GM18499 (cell line): ENCODE results near the gene TMEM205.
"Not testable (repeated sequence)": the region's sequence is repeated elsewhere in the genome, so short reads cannot be mapped to it uniquely, and the experiment has no call there.

Source experiments
- ATAC-seq: cut with Tn5 transposase; IDR thresholded peaks from one replicate; pipeline ENCODE4 v1.9.1; 2021; ENCODE audit warnings: moderate number of reproducible peaks; ENCODE audit not compliant: insufficient read depth, unreplicated experiment

The TMEM205 gene

DNA sequence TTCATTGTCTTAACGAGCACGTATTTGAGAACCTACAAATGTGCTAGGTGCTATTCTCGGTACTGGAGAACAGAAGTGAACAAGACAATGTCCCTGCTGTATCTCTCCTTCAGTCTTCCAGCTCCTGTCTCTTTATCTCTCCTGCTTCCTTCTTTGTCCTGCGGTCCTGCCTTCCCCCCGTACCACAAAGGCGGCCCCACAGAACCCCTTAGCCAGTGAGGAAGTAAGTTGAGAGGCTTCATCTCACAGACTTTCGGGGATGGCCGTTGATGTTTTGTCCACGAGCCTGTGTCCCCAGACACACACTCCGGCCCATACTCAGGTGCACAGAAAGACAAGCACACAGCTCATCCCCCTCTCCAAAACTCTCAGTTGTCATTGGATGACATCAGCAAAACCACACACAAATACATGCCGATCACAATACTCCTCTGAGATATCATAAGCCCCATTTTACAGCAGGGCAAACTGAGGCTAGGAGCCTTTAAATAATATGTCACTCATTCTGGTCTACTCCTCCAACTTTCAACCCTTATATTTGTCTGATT, 27.9 kb upstream of the TMEM205 start:
- no peak for ATAC-seq

DNA sequence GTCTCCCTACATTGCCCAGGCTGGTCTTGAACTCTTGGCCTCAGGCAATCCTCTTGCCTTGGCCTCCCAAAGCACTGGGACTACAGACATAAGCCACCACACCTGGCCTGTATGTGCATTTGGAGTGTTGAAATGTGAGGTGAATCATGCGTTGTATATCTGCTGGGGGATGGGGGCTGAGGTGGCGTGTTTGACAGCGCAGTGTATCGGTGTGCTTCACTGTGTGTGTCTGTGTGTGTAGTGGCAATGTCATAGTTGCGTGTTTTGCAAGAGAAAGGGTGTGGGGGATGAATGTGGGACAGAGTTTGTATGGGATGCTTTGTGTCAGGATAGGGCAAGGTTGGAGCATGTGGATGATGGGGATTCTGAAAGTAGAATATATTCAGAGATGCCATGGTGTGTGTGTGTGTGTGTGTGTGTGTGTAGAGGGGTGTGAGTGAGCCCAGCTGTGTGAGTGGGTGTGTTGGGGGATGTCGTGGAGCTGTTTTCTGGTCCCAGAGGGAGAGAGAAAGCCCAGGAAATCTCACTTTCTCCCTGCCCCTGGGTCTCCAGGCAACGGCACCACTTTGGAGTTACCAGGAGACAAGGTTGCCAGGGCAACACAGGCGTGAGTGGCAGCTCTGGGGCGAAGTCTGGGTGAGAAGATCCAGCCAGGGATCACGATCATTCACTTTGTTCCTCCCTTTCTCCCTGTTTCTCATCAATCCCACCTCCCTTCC, 27.3 kb upstream of the TMEM205 start:
- no peak for ATAC-seq

DNA sequence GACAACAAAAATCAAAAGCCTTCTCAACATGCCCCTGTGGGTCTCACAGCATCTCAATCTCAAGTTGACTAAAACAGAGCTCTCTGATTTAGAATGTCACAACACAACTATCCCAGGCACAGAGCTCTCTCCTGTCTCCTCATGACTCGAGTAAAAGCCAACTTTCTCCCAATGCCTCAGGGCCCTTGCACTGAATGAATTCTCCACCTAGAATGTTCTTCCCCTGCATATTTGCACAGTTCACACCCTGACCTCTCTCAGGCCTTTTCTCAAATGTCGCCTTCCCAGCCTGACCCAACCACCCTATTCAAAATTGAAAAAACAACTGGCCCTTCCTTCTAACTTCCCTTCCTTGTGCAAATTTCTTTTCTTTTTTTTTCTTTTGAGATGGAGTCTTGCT, 24.7 kb upstream of the TMEM205 start:
- ATAC-seq, result no peak

DNA sequence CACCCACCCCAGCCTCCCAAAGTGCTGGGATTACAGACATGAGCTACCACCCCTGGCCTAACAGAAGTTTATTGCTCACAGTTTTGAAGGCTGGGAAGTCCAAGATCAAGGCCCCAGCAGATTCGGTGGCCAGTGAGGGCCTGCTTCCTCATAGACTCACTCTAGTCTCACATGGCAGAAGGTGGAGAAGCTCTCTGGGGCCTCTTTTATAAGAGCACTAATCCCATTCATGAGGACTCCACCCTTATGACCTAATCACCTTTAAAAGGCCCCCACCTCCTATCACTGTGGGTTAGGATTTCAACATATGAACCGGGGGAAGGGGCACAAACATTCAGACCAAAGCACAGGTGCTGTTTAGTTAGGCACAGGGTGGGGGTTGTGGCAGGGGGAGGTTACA, 21.5 kb upstream of the TMEM205 start:
- no peak for ATAC-seq

DNA sequence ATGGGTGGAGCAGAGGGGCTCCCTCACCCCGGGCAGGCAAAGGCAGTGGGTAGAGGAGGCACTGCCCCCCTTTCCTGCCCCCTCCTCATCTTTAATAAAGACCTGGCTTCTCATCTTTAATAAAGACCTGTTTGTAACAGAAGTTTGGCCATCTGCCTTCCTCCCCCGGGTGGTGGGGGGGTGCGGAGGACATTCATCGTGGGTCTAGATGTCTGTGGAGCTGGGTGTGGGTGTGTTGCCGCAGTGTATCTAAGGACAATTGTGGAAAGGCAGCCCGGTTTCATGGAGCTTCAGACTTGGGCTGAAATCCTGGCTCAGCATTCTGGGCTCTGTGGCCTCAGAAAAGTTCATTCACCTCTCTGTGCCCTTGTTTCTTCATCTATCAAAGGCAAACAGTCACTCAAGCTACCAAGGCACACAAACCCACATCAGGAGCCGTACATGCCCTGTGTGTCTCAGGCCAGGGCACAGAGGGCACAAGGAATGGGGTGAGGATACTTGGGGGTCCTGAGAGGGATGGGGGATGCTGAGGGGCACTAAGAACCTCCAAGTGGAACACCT, 19.6 kb upstream of the TMEM205 start:
- ATAC-seq, result no peak

DNA sequence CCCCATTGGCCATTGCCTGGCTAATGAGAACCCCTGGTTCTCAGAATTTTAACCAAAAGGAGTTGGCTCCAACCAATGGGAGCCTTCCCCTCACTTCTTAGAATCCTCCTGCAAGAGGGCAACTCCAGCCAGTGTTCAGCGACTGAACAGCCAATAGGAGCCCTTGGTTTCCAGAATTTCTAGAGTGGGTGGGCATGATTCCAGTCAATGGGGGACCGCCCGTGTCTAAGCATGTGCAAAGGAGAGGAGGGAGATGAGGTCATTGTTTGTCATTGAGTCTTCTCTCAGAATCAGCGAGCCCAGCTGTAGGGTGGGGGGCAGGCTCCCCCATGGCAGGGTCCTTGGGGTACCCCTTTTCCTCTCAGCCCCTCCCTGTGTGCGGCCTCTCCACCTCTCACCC, 18.9 kb upstream of the TMEM205 start:
- ATAC-seq, result no peak

DNA sequence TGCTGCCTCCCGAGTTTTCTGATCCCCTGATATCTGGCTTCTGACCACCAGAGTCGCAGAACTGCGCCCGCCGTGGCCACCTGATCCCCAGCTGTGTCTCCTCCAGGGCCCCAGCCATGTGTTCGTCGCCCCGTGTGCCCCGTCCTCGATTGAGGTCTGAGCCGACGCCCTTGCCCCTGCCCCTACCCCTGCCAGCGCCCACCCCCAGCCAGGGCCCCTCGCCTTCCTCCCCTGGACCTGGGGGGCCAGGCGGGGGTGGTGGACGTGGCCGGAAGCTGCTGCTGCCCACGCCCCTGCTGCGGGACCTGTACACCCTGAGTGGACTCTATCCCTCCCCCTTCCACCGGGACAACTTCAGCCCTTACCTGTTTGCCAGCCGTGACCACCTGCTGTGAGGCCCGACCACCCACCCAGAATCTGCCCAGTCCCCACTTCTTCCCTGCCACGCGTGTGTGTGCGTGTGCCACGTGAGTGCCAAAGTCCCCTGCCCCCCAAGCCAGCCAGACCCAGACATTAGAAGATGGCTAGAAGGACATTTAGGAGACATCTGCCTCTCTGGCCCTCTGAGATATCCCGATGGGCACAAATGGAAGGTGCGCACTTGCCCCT, 18.3 kb upstream of the TMEM205 start:
- ATAC-seq, result no peak

DNA sequence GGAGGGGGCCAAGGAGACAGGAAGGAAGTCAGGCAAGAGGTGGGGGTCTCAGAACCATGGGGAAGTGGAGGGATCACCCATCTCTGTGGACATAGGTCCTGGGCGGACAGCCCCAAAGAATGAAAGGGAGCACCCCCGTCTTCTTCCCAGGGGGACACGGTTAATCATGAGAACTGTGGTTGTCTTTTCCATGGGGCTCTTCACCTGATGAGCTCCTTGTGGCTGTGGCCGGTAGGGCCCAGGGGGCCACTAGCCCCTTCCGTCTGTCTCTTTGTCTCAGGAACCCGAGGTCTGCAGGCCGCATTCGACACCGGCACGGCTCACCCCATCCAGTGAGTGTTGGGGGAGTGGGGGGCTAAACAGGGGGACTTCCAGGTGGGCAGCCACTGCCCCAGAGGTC, 17.8 kb upstream of the TMEM205 start:
- ATAC-seq, result no peak

DNA sequence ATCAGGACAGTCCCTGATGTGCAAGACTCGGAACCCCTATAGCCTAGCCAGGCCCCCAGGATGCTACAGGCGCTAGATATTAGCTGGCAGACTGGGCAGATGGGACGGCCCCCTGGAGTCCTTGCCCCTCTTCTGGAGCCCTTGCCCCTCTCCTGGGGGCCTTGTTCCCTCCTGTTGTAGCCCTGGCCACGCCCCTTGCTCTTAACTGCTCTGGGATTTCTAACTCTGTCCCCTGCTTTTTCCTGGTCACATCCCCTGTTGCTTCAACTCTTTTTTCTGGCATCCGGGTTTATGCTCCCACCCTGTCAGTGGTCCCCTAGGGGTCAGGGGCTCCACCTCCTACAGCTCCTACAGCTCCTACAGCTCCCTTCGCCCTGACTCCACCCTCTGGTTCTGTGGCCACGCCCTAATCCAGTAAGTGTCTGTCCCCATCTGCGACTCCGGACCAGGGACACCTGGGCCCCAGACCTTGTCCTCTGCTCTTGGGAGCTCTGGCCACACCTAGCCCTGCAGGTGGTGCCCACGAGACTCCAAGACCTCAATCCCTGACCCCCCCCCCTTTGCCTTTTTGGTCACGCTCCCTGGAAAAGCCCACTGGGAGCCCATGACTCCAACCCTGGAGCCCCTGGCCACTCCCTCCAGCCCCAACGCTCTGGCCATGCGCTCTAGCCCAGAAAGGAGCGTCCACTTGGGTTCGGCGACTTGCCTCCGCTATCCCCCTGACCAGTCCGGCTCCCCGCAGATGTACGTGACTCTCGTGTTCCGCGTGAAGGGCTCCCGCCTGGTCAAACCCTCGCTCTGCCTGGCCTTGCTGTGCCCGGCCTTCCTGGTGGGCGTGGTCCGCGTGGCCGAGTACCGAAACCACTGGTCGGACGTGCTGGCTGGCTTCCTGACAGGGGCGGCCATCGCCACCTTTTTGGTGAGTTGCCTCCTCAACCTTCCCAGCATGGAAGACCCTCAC, 16.0 kb upstream of the TMEM205 start:
- ATAC-seq, result no peak

DNA sequence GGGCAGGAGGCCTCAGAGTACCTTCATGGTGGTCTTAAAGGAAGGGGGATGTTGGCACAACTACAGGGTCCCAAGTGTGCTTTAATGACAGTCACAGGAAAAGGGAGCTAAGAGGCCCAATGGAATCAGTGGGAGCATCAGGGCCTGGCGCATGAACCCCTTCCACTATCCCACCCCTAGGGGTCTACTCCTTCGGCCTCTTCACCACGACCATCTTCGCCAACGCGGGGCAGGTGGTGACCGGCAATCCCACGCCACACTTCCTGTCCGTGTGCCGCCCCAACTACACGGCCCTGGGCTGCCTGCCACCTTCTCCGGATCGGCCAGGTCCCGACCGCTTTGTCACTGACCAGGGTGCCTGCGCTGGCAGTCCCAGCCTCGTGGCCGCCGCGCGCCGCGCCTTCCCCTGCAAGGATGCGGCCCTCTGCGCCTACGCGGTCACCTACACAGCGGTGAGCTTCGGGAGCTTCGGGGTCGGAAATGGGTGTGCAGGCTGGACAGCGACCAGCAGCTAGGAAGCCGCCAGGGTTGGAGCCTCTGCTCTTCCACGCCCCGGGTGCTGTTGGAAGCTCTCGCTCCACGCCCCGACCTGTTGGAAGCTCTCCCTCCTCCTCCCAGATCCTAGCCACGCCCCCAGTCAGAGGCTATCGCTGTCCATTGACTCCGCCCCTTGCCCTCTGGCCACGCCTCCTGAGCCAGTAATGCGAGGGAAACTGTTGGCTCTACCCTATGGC, 15.1 kb upstream of the TMEM205 start:
- ATAC-seq, result no peak

DNA sequence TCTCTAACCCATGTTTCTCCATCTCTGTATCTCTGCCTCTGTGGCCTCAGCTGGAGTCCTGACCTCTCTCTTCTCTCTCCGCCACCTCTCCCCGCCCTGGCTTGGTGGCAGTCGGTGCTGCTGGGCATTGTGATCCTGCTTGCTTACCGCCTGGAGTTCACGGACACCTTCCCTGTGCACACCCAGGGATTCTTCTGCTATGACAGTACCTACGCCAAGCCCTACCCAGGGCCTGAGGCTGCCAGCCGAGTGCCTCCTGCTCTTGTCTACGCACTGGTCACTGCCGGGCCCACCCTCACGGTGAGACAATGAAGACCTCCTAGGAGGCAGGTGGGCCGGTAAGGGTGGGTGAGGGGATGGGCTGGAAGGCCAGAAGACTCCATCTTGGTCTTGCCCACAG, 13.4 kb upstream of the TMEM205 start:
- ATAC-seq, result no peak

DNA sequence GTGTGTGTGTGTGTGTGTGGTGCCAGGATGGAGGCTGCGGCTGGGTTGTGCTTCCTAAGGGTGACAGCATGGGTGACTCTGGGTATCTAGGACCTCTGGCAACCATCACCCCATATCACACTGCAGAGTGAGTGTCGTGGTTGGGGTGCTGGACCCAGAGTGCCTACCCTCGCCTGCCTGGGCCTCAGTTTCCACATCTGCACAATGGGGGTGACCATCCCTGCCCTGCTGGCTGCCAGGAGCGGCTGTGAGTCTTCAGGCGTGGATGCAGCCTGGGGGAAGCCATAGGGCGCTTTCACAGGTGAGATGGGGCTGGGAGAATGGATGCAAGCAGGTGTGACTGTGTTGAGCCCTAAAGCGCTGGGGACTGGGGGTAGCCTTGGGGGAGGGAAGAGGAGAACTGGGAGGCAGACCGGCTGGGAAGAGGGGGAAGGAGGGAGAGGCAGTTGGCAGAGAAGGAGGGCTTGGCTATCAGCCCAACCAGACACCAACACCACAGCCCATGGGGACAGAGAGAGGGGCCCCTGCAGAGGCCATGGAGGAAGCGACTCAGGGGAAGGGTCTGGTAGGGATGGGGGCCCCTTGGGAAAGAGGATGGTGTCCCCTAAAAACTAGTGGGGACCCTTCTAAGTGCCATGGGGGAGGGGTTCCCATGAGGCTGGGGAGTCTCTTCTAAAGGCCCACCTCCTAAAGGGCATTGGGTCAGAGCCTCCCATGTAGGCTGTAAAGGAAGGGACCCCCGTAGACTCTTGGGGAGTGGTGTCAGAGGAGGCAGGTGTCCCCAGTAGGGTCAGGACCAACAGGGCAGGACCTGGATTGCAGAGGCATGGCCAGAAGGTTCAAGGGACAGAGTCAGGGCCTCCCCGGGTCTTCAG, 10.8 kb upstream of the TMEM205 start:
- no peak for ATAC-seq

DNA sequence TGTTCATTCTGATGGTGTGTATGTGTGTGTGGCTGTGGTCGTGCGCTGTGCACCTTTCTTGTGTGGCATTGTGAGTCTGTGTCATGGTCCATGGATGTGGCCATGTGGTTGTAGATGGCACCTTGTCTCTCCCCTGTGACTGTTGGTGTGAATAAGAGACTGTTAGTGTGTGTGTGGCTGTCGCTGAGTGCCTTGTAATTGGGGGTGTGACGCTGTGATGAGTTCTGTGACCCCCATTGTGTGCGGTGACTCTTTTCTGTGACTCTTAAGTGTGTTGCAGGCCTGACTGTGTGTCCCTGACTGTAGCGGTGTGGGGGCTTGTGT, 10.0 kb upstream of the TMEM205 start:
- no peak for ATAC-seq

DNA sequence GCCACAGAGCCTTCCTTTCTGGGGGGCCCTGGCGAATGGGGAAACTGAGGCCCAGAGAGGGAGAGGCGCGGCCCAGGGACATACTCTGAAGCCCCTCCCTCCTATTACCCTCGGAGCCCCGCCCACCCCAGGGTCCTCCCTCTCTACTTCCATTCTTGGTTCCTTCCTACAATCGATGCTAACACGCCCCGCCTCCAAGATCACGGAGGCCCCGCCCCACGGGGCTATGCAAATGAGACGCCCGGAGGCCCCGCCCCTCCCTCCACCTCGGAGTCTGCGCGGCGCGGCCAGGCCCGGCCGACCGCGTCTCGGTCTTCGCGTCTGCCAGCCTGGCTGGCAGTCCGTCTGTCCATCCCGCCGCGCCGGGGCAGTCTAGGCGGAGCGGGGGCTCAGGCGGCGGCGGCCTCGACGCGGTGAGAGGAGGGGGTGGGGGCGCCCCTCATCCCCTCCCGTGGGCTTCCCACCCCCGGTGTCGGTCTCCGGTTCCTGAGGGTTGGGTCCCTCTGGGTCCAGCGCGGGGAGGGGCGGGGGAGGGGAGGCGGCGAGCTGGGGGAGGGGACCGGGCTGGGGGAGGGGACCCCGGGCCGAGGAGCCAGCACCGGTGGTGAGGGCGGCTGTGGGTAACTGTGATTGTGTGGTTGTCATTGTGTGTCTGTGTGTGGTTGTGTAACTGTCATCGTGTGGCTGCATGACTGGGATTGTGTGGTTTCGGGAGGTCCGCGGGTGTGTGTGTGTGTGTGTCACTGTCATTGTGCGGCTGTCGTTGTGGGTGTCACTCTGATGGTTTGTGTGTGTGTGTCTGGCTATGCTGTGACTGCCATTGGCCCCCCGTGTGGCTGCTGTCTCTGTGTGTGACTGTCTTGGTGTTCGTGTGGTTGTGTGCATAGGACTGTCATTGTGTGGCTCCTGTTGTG, 9.3 kb upstream of the TMEM205 start, which contains the start of gene PLPPR2:
PLPPR2 (plus strand) TSS at position 273 of the 914 bp plus-strand sequence. CDS start 2,242 bp downstream, outside the sequence.
- no peak for ATAC-seq

DNA sequence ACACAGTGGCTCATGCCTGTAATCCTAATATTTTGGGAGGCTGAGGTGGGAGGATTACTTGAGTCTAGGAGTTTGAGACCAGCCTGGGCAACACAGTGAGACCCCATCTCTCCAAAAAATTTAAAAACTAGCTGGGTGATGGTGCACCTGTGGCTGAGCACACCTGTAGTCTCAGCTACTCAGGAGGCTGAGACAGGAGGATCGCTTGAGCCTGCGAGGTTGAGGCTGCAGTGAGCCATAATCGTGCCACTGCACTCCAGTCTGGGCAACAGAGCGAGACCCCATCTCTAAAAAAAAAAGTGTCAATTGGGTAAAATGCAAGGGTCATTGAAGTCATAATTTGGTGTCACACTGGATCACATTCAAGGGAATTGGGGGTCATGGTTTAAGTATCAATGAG, 8.0 kb upstream of the TMEM205 start:
- ATAC-seq, result not testable (repeated sequence)

DNA sequence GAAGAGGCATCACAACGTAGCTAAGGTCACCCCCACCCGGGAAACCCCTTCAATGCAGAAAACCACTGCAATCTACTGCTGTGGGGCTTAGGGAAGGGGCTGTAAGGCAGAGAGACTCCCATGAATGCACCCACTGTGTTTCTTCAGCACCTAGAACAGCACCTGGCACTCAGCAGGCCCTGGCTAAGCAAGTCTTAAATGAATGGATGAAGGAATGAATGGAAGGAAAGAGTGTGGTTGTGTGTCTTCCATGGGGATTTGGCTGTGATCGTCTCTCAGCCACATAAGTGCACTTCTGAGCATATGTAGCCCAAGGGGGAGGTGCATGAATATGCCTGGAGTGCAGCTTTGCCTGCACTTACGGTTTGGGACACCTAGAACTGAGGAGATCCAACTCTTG, 3.1 kb upstream of the TMEM205 start:
- no peak for ATAC-seq

DNA sequence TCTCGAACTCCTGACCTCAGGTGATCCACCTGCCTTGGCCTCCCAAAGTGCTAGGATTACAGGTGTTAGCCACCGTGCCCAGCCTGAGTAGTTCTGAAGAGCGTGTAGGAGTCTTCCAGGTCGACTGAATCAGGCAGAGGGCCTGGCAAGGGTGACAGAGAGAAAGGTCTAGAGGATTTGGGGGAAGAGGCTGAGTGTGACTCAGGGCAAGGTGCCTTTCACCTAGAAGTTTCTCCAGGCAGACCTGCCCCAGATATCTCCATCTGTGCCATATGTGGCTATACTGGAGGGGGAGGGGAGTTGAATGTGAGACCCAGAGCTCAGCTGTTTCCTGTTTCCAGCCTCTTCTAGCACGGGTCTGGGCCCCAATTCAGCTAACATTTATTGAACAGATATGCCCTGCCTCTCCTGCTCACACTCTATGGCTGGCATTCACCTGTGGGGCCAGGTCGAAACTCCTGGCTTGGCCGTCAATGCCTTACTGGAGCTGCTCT, 1.5 kb upstream of the TMEM205 start:
- no peak for ATAC-seq
